Karpas-422 (cell line): ENCODE results near the gene IFI44. TPM values are rescaled to one million over a fixed set of nuclear protein-coding genes. Genes with fewer than 3 reads are reported as not detected.

Source experiments
- DNase-seq: peaks from one replicate; pipeline ENCODE4 v3.0.0-alpha.2; 2015
- H2AFZ ChIP-seq: fragments of 200-600 bp; sonication (generic); 2 replicates; pipeline ENCODE4 v1.6.1; 2014; ENCODE audit warnings: antibody characterized with exemption, low read length, mixed read lengths
- H3K27ac ChIP-seq: fragments of 200-600 bp; sonication (generic); 2 replicates; pipeline ENCODE4 v1.5.1; 2014; ENCODE audit warnings: mild to moderate bottlenecking, low read length, moderate library complexity
- H3K27me3 ChIP-seq: fragments of 200-600 bp; sonication (generic); 2 replicates; pipeline ENCODE4 v1.6.1; 2014; ENCODE audit warnings: low read length, mixed read lengths
- H3K36me3 ChIP-seq: fragments of 200-600 bp; sonication (generic); 2 replicates; pipeline ENCODE4 v1.6.1; 2014; ENCODE audit warnings: low read length, mixed read lengths; ENCODE audit not compliant: insufficient read depth
- H3K4me1 ChIP-seq: fragments of 200-600 bp; sonication (generic); 2 replicates; pipeline ENCODE4 v1.6.1; 2014; ENCODE audit warnings: mild to moderate bottlenecking, low read length, mixed read lengths
- H3K4me2 ChIP-seq: fragments of 200-600 bp; sonication (generic); 2 replicates; pipeline ENCODE4 v1.6.1; 2014; ENCODE audit warnings: low read length, low read depth, mild to moderate bottlenecking; ENCODE audit not compliant: poor library complexity, severe bottlenecking
- H3K4me3 ChIP-seq: fragments of 200-600 bp; sonication (generic); 2 replicates; pipeline ENCODE4 v1.5.1; 2014; ENCODE audit warnings: mild to moderate bottlenecking, antibody characterized with exemption, low read length, mixed read lengths
- H3K79me2 ChIP-seq: fragments of 200-600 bp; sonication (generic); 2 replicates; pipeline ENCODE4 v1.6.1; 2014; ENCODE audit warnings: mild to moderate bottlenecking, low read length, mixed read lengths
- H3K9ac ChIP-seq: fragments of 200-600 bp; sonication (generic); 2 replicates; pipeline ENCODE4 v1.6.0; 2014; ENCODE audit warnings: low read length
- H3K9me2 ChIP-seq: fragments of 200-600 bp; sonication (generic), shearing (Covaris generic); replicated peaks from 2 replicates; pipeline ENCODE4 v1.6.0; 2014; ENCODE audit warnings: mild to moderate bottlenecking, low read length, moderate library complexity; ENCODE audit not compliant: insufficient read depth
- H3K9me3 ChIP-seq: fragments of 300-700, 200-600 bp; sonication (generic); 2 replicates; pipeline ENCODE4 v1.6.1; 2014; ENCODE audit warnings: low read length, mixed read lengths
- H4K20me1 ChIP-seq: fragments of 200-600 bp; sonication (generic); 2 replicates; pipeline ENCODE4 v1.6.1; 2014; ENCODE audit warnings: mild to moderate bottlenecking, antibody characterized with exemption, low read length, low read depth; ENCODE audit not compliant: insufficient read depth
- total RNA-seq: library from RNA; depleted of rRNA; stranded (reverse); fragments of >200 nt; shearing (Covaris generic); gene quantifications from 2 replicates; pipeline ENCODE4 v1.2.3, GENCODE V29; 2014; ENCODE audit warnings: low replicate concordance

Gene IFI44
- total RNA-seq, 1 experiment from 2014 or later: 16.3 TPM

DNA sequence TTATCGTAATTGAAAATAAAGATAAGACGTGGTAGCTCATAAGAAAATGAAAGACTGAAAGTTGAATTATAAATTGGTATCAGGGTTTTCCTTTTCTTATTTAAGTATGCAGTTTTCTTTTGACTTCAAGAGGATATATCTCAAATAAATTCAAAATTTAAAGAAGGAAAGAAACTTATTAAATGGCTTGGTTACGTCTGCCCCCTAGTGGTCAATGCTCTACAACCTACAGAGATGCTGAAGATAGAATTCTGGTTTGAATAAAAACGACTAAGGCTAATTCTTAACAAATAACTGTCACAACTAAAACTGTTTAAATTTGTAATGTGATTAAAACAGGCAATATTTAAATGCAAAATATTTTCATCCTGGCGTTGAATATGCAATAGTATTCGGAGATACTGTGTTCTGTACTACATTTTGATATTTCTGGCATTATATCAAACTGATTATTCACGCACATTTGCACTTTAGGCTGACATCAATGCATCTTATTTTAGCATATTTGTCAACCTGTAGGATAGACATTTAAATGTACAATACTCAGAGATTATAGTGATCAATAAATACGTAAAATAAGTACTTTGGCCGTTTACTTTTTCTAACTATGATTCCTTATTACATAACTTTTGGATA, 26.8 kb downstream of the IFI44 start:
- Histone ChIP-seq H2AFZ (no peak overlapping the region), H3K4me2 (no peak overlapping the region), H3K4me3 (no peak overlapping the region), H3K79me2 (no peaks in the 10 kb centered on the region), H3K9ac (no peak overlapping the region), H4K20me1 (no peaks in the 10 kb centered on the region), H3K9me3 (no peaks in the 10 kb centered on the region), H3K36me3 (no peaks in the 10 kb centered on the region), H3K9me2 (no peaks in the 10 kb centered on the region), H3K27me3 (no peaks in the 10 kb centered on the region), H3K4me1 (no peaks in the 10 kb centered on the region), H3K27ac (no peak overlapping the region)
- peak; percentile 88 for DNase-seq

DNA sequence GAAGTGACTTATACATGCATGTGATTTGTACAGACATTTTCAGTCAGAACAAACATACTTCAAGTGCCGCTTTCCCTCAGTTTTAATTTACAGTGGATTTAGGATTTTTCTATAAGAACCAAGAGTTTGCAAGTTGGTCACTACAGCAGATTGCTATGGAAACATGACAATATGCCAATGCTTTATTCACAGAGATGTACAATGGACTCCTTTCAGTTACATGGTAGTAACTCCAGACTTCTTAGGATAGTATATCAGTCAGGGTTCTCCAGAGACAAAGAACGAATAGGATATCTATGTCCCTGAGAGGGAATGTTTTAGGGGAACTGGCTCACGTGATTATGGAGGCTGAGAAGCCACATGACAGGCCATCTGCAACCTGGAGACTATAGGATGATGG, 27.4 kb downstream of the IFI44 start:
- H3K4me3 ChIP-seq: no peak overlapping the region
- H3K27me3 ChIP-seq: no peaks in the 10 kb centered on the region
- H3K9me2 ChIP-seq: no peaks in the 10 kb centered on the region
- H3K4me1 ChIP-seq: no peaks in the 10 kb centered on the region
- no peaks in the 10 kb centered on the region for H3K79me2 ChIP-seq
- H3K27ac ChIP-seq: no peak overlapping the region
- H3K9ac ChIP-seq: no peak overlapping the region
- no peak overlapping the region for H2AFZ ChIP-seq
- H3K9me3 ChIP-seq: no peaks in the 10 kb centered on the region
- no peak overlapping the region for H3K4me2 ChIP-seq
- H3K36me3 ChIP-seq: no peaks in the 10 kb centered on the region
- no peak for DNase-seq
- H4K20me1 ChIP-seq: no peaks in the 10 kb centered on the region

DNA sequence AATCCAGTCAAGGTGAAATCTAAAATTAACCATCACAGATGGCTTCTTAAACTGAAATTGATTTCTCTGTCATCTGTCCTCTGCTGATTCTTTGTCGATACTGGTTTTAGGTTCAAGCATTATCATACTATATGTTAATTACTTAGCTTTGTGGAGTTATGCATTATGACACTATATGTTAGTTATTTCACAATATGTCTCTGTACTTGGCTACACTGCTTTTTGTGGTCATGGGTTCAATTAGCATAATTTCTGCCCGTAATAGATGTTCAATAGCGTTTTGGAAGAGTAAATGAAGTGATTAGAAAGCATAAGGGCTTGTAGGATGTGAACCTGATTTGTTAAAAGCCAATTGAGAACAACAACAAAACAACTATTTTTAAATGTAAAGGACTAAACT, 28.2 kb downstream of the IFI44 start:
- no peak overlapping the region for H3K4me2 ChIP-seq
- H2AFZ ChIP-seq: no peak overlapping the region
- no peak overlapping the region for H3K4me3 ChIP-seq
- H4K20me1 ChIP-seq: no peaks in the 10 kb centered on the region
- H3K9ac ChIP-seq: no peak overlapping the region
- DNase-seq: no peak
- no peaks in the 10 kb centered on the region for H3K36me3 ChIP-seq
- H3K9me2 ChIP-seq: no peaks in the 10 kb centered on the region
- H3K27me3 ChIP-seq: no peaks in the 10 kb centered on the region
- H3K79me2 ChIP-seq: no peaks in the 10 kb centered on the region
- H3K4me1 ChIP-seq: no peaks in the 10 kb centered on the region
- H3K27ac ChIP-seq: no peak overlapping the region
- H3K9me3 ChIP-seq: no peaks in the 10 kb centered on the region

DNA sequence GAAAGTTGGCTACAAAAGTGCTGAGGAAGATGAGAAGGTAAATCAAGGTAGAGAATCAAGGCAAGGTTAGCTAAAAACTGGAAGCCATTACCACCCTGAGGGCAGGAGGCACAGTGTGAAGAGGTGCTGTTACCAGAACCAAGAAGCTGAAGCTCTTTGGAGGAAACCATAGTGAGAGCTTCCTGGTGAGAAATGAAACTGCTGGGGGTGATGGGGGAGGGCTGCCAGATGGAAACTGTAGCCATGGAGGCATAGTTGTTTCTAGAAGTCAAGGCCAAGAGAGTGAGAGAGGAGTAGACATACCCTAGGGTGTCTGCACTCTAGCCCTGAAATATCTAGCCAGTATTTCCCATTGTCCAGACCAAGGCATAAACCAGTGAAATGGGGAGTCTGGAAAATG, 28.7 kb downstream of the IFI44 start:
- no peak overlapping the region for H3K9ac ChIP-seq
- no peaks in the 10 kb centered on the region for H3K4me1 ChIP-seq
- no peak overlapping the region for H2AFZ ChIP-seq
- H3K79me2 ChIP-seq: no peaks in the 10 kb centered on the region
- no peak overlapping the region for H3K4me3 ChIP-seq
- H3K9me3 ChIP-seq: no peaks in the 10 kb centered on the region
- no peaks in the 10 kb centered on the region for H3K36me3 ChIP-seq
- no peaks in the 10 kb centered on the region for H3K27me3 ChIP-seq
- H3K4me2 ChIP-seq: no peak overlapping the region
- no peaks in the 10 kb centered on the region for H4K20me1 ChIP-seq
- H3K27ac ChIP-seq: no peak overlapping the region
- no peak for DNase-seq
- no peaks in the 10 kb centered on the region for H3K9me2 ChIP-seq

DNA sequence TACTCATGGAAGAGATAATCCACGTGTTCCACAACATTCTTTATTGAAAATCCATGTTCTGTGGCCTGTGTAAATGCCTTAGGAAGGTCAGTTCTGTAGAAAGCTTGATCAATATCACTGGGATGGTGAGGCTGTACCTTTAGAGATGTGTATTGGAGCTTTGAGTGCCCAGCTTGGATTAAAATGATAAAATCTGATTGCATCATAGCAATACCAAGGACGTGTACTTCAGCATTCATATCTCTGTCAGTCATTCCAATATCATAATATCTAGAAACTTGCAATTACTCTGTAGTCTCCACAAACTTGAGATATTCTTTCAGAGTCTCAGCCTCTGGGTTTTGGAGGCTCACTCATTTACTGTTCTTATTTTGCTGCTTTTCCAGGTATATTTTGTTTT, 31.6 kb downstream of the IFI44 start:
- no peaks in the 10 kb centered on the region for H4K20me1 ChIP-seq
- no peaks in the 10 kb centered on the region for H3K9me2 ChIP-seq
- no peaks in the 10 kb centered on the region for H3K4me1 ChIP-seq
- H3K4me3 ChIP-seq: no peak overlapping the region
- H3K4me2 ChIP-seq: no peak overlapping the region
- H3K9ac ChIP-seq: no peak overlapping the region
- H2AFZ ChIP-seq: no peak overlapping the region
- DNase-seq: no peak
- H3K9me3 ChIP-seq: no peaks in the 10 kb centered on the region
- no peaks in the 10 kb centered on the region for H3K27me3 ChIP-seq
- no peaks in the 10 kb centered on the region for H3K36me3 ChIP-seq
- H3K79me2 ChIP-seq: no peaks in the 10 kb centered on the region
- H3K27ac ChIP-seq: no peak overlapping the region

DNA sequence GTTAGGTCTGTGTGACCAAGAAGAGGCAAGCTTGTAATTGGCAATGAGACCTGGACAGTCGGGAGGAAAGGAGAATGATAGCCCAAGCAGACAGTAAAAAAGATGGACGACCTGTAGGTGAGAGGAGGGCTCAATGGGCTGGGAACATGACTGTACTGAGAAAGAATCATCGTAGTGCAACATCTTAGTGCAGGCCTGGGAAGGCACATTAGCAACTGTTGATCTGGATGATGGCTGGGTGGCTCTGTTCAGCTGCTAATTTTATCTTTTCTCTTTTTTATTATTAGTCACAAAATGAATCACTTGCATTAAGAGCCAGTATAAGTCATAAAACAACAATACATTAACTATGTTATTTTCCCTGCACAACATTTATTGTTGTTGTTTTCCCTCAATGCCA, 32.9 kb downstream of the IFI44 start:
- no peak for DNase-seq
- H3K4me3 ChIP-seq: no peak overlapping the region
- H3K79me2 ChIP-seq: no peaks in the 10 kb centered on the region
- H4K20me1 ChIP-seq: no peaks in the 10 kb centered on the region
- H3K27ac ChIP-seq: no peak overlapping the region
- H3K36me3 ChIP-seq: no peaks in the 10 kb centered on the region
- no peaks in the 10 kb centered on the region for H3K9me2 ChIP-seq
- H3K9me3 ChIP-seq: no peaks in the 10 kb centered on the region
- H3K27me3 ChIP-seq: no peaks in the 10 kb centered on the region
- H3K9ac ChIP-seq: no peak overlapping the region
- no peak overlapping the region for H2AFZ ChIP-seq
- no peak overlapping the region for H3K4me2 ChIP-seq
- H3K4me1 ChIP-seq: no peaks in the 10 kb centered on the region

DNA sequence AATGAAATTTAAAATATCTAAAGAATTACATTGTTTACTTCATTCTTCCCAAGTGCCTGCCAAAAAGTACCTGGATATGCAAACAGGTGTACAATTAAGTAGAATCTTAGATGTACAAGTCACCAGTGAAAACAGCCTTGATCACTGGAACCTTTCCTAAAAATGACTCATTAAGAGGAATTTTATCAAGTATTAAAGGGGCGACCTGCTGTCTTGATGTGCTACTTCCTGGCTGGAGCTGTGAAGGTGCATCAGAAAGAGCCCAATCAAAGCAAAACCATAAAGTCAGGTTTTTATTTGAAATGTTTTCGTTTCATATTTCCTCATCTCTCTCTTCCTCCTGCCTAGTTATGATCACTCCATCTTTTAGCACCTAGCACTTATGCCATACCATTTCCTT, 33.4 kb downstream of the IFI44 start:
- Histone ChIP-seq H3K9ac (no peak overlapping the region), H3K36me3 (no peaks in the 10 kb centered on the region), H3K4me3 (no peak overlapping the region), H2AFZ (no peak overlapping the region), H3K27ac (no peak overlapping the region), H3K4me1 (no peaks in the 10 kb centered on the region), H4K20me1 (no peaks in the 10 kb centered on the region), H3K9me2 (no peaks in the 10 kb centered on the region), H3K79me2 (no peaks in the 10 kb centered on the region), H3K4me2 (no peak overlapping the region), H3K9me3 (no peaks in the 10 kb centered on the region), H3K27me3 (no peaks in the 10 kb centered on the region)
- DNase-seq: no peak

DNA sequence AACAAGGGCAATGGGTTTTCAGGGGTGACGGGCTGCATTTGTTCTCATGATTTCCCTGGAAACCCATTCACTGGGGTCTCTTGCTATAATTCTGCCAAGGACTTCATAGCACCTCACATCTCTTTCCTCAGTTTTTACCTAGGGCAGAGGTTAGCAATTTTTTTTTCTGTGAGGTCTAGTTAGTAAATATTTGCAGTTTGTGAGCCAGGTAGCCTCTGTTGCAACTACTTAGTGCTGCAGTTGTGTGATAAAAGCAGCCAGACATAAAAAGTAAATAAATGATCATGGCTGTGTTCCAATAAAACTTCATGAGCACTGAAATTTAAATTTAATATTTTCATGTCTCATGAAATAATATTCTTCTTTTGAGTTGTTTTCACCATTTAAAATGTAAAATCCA, 37.7 kb downstream of the IFI44 start:
- no peak for DNase-seq
- Histone ChIP-seq H3K79me2 (no peaks in the 10 kb centered on the region), H3K27ac (no peak overlapping the region)

DNA sequence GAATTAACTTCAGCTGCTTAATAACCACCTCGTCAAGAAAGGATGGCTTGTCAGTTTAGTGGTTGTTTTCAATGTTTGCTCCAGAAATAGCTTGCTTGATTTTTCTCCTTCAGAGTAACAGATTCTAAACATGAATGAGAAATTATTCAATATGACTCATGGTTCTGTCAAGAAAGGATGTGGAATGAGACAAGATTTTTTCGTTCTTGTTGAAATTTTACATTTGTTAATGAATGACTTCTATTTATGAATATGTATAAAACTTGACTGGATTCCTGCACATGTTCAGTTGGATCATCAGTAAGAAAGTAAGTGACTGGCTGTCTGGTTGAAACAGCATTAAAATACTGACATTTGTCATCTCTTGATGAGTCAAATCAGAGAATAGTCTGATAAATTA, 38.3 kb downstream of the IFI44 start:
- no peak overlapping the region for H3K27ac ChIP-seq
- H2AFZ ChIP-seq: no peak overlapping the region
- H3K27me3 ChIP-seq: no peaks in the 10 kb centered on the region
- DNase-seq: no peak
- no peaks in the 10 kb centered on the region for H3K9me2 ChIP-seq
- no peak overlapping the region for H3K9ac ChIP-seq
- no peaks in the 10 kb centered on the region for H3K79me2 ChIP-seq
- H3K36me3 ChIP-seq: no peaks in the 10 kb centered on the region
- no peak overlapping the region for H3K4me3 ChIP-seq
- H3K4me2 ChIP-seq: no peak overlapping the region
- H3K9me3 ChIP-seq: no peaks in the 10 kb centered on the region
- H4K20me1 ChIP-seq: no peaks in the 10 kb centered on the region
- no peaks in the 10 kb centered on the region for H3K4me1 ChIP-seq

More for the DNA sequence above, 37.7 kb downstream of the IFI44 start:
- H4K20me1 ChIP-seq: no peaks in the 10 kb centered on the region
- no peak overlapping the region for H3K4me2 ChIP-seq
- no peak overlapping the region for H3K9ac ChIP-seq
- no peaks in the 10 kb centered on the region for H3K9me2 ChIP-seq
- no peaks in the 10 kb centered on the region for H3K9me3 ChIP-seq
- H3K4me1 ChIP-seq: no peaks in the 10 kb centered on the region
- H3K36me3 ChIP-seq: no peaks in the 10 kb centered on the region
- H3K4me3 ChIP-seq: no peak overlapping the region
- H3K27me3 ChIP-seq: no peaks in the 10 kb centered on the region
- H2AFZ ChIP-seq: no peak overlapping the region
